ENCODE data around the gene NCAPD2.

GRCh38 chr12:6523708-6524107 lies 29.8 kb downstream of the NCAPD2 start:
- TF ChIP-seq CTCF (IDR thresholded peaks at IDR 0.05) (no peak), ZFX (IDR thresholded peaks at IDR 0.05; ENCODE audit: borderline replicate concordance) (no peak)
